Lung (tissue), 13 donors: ENCODE data around the gene ARSK. TPM values are rescaled to one million over a fixed set of nuclear protein-coding genes. Genes with fewer than 3 reads are reported as not detected.

ENCODE experiments used
- ATAC-seq: fragments of 200-7000 bp; cut with Tn5 transposase; one replicate; pipeline ENCODE4 v1.9.1; 2020; ENCODE audit warnings: moderate number of reproducible peaks; ENCODE audit not compliant: insufficient read depth, low FRiP score
- DNase-seq, 3 donors: peaks; one replicate each; pipeline ENCODE4 v3.0.0-alpha.2; 2013 to 2017
- H3K27ac ChIP-seq, 2 donors: one replicate each; pipeline ENCODE4 v1.5.1; 2013; ENCODE audit warnings: mild to moderate bottlenecking in 2 of 2, moderate library complexity in 2 of 2, control low read depth in 1 of 2, inconsistent platforms in 1 of 2, low read depth in 1 of 2, low read length in 1 of 2
- H3K27me3 ChIP-seq, 3 donors: one replicate each; pipeline ENCODE4 v1.5.1; 2013; ENCODE audit warnings: low read length in 2 of 3; ENCODE audit not compliant: control insufficient read depth in 3 of 3, insufficient read depth in 3 of 3
- H3K36me3 ChIP-seq, 4 donors: one replicate each; pipeline ENCODE4 v1.5.1; 2013; ENCODE audit warnings: low read length in 4 of 4, mild to moderate bottlenecking in 1 of 4, moderate library complexity in 1 of 4; ENCODE audit not compliant: control insufficient read depth in 4 of 4, insufficient read depth in 4 of 4
- H3K4me1 ChIP-seq, 5 donors: one replicate each; pipeline ENCODE4 v1.5.1; 2013; ENCODE audit warnings: low read length in 5 of 5, mild to moderate bottlenecking in 2 of 5, moderate library complexity in 1 of 5; ENCODE audit not compliant: control insufficient read depth in 5 of 5, insufficient read depth in 5 of 5
- H3K4me3 ChIP-seq: one replicate; pipeline ENCODE4 v1.5.1; 2013; ENCODE audit warnings: mild to moderate bottlenecking, control low read depth, moderate library complexity
- H3K9ac ChIP-seq, 2 donors: one replicate each; pipeline ENCODE4 v1.5.1; 2013; ENCODE audit warnings: low read length in 2 of 2, control low read depth in 1 of 2; ENCODE audit not compliant: insufficient read depth in 1 of 2
- H3K9me3 ChIP-seq, 4 donors: one replicate each; pipeline ENCODE4 v1.5.1; 2013; ENCODE audit warnings: low read length in 3 of 4, mild to moderate bottlenecking in 1 of 4, moderate library complexity in 1 of 4; ENCODE audit not compliant: control insufficient read depth in 4 of 4, insufficient read depth in 3 of 4
- WGBS, 2 donors: extraction: QIAGEN DNeasy Blood & Tissue Kit; methylation state at CpG; one replicate each; pipeline ENCODE4 v1.1.7; 2013; 5-methylcytosine and 5-hydroxymethylcytosine counted together
- polyA plus RNA-seq, 2 donors: library from polyadenylated mRNA; stranded (reverse); fragments of 200-250 nt; gene quantifications; one replicate each; pipeline ENCODE4 v1.2.1, GENCODE V29; 2013
- small RNA-seq: library from RNA; depleted of rRNA; stranded (forward); fragments of <200 nt; gene quantifications from one replicate; pipeline ENCODE3, GENCODE V24; 2014; ENCODE audit warnings: low replicate concordance
- total RNA-seq, 2 donors: library from RNA; depleted of rRNA in 1 of 2; stranded (reverse); fragments of >200 nt in 1 of 2; gene quantifications; one replicate each; pipeline ENCODE4 v1.2.1, GENCODE V29; 2014 to 2021
- TF ChIP-seq, protein P1 (sequence below): IDR thresholded peaks from 2 replicates; pipeline ENCODE4 v1.5.1; 2012; ENCODE audit warnings: mild to moderate bottlenecking; ENCODE audit errors: control extremely low read depth, extremely low read depth
- donor health status: control.
- donor health status: control.
- donor health status: Bipolar disorder and iron deficiency.
- donor health status: healthy.
- donor health status: DM: yes; HTN: yes; CAD: no.

Gene ARSK
- total and polyA plus RNA-seq, 4 donors = 2.6 to 10.5 (median 4.3) TPM

GRCh38 chr5:95652849-95653248 lies 97.9 kb downstream of the ARSK start:
- DNase-seq = no peak
- WGBS, 2 donors = 85 to 92% methylated on average over 1 of the region's 1 CpG
- no peaks in the 10 kb centered on the region for H3K27me3 ChIP-seq
- no peak overlapping the region for H3K9ac ChIP-seq
- no peak overlapping the region for H3K4me3 ChIP-seq
- H3K36me3 ChIP-seq = peaks cover 0 to 5% (median 0%) of the 10 kb centered on the region in 4 donors
- no peak overlapping the region for H3K27ac ChIP-seq
- no peaks in the 10 kb centered on the region for H3K9me3 ChIP-seq
- H3K4me1 ChIP-seq = peaks cover 0 to 3% (median 0%) of the 10 kb centered on the region in 5 donors
- TF ChIP-seq, protein P1, sequence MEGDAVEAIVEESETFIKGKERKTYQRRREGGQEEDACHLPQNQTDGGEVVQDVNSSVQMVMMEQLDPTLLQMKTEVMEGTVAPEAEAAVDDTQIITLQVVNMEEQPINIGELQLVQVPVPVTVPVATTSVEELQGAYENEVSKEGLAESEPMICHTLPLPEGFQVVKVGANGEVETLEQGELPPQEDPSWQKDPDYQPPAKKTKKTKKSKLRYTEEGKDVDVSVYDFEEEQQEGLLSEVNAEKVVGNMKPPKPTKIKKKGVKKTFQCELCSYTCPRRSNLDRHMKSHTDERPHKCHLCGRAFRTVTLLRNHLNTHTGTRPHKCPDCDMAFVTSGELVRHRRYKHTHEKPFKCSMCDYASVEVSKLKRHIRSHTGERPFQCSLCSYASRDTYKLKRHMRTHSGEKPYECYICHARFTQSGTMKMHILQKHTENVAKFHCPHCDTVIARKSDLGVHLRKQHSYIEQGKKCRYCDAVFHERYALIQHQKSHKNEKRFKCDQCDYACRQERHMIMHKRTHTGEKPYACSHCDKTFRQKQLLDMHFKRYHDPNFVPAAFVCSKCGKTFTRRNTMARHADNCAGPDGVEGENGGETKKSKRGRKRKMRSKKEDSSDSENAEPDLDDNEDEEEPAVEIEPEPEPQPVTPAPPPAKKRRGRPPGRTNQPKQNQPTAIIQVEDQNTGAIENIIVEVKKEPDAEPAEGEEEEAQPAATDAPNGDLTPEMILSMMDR = no peak
- ATAC-seq = no peak

- H3K9me3 ChIP-seq = no peaks in the 10 kb centered on the region
- H3K9ac ChIP-seq = no peak overlapping the region
- ATAC-seq (no peak), DNase-seq (no peak)
- no peak overlapping the region for H3K4me3 ChIP-seq
- peaks cover 0 to 5% (median 0%) of the 10 kb centered on the region in 4 donors for H3K36me3 ChIP-seq
- no peaks in the 10 kb centered on the region for H3K27me3 ChIP-seq
- TF ChIP-seq, protein P1 = no peak
- H3K27ac ChIP-seq = no peak overlapping the region
- peaks cover 0 to 2% (median 0%) of the 10 kb centered on the region in 5 donors for H3K4me1 ChIP-seq
- 97 to 99% methylated on average over 3 of the region's 3 CpGs for WGBS, 2 donors
Observed at GRCh38 chr5:95654196-95654595, 99.3 kb downstream of the ARSK start.

Small RNAs within 50 kb of the gene (small RNA-seq; reads per million reads assigned to genes)
- not detected for gene RNU6-308P

Other genes with a start within 250 kb of the ARSK start
- gene FAM81B, start 163.7 kb upstream of the ARSK start, total RNA-seq = 10 to 100 TPM; 13.7 to 25.5 TPM
- gene FAM81B, start 163.7 kb upstream of the ARSK start, polyA plus RNA-seq = 10 to 100 TPM in 1 of 2 donors, 1 to 10 TPM in 1; 8.6 to 23.1 TPM
- gene SKIC3, start 124 bp upstream of the ARSK start, total RNA-seq = 100 to 1,000 TPM in 1 of 2 donors, 10 to 100 TPM in 1; 59.2 to 136 TPM
- gene SKIC3, start 124 bp upstream of the ARSK start, polyA plus RNA-seq = 10 to 100 TPM; 15.1 to 22.1 TPM
- gene GPR150, start 65.0 kb downstream of the ARSK start, total RNA-seq = under 1 TPM; 0.28 to 0.34 TPM
- under 1 TPM; 0.08 to 0.26 TPM for gene GPR150, start 65.0 kb downstream of the ARSK start, polyA plus RNA-seq
- 1 to 10 TPM; 3.8 to 6.4 TPM for gene RFESD, start 91.7 kb downstream of the ARSK start, total RNA-seq
- 1 to 10 TPM; 2.6 to 3.4 TPM for gene RFESD, start 91.7 kb downstream of the ARSK start, polyA plus RNA-seq
- under 1 TPM in 1 of 2 donors, not detected in 1; 0.40 TPM for gene SPATA9, start 127.9 kb downstream of the ARSK start, total RNA-seq
- under 1 TPM; 0.31 to 0.77 TPM for gene SPATA9, start 127.9 kb downstream of the ARSK start, polyA plus RNA-seq
- 100 to 1,000 TPM in 1 of 2 donors, 10 to 100 TPM in 1; 47.7 to 150 TPM for gene RHOBTB3, start 176.2 kb downstream of the ARSK start, total RNA-seq
- gene RHOBTB3, start 176.2 kb downstream of the ARSK start, polyA plus RNA-seq = 10 to 100 TPM; 12.9 to 13.5 TPM